ENCODE measurements around the gene RACGAP1.
A peak's percentile ranks its signal among the peaks of the same experiment; 100 is the strongest.

Gene RACGAP1

GRCh38 chr12:50025187-50026059, at the start of gene RACGAP1:
Gene RACGAP1 (minus strand): TSS chr12:50025494. CDS start chr12:50016715, 8,779 bp downstream.
- DNase-seq = peak; percentile 84

- no peak for DNase-seq
Measured at GRCh38 chr12:50073712-50074111, 48.4 kb upstream of the RACGAP1 start.

- no peak for DNase-seq
Measured at GRCh38 chr12:50073206-50073605, 47.9 kb upstream of the RACGAP1 start.

- no peak for DNase-seq
Measured at GRCh38 chr12:50072198-50072907, 47.1 kb upstream of the RACGAP1 start.

GRCh38 chr12:50070314-50071060, 45.2 kb upstream of the RACGAP1 start:
- no peak for DNase-seq

GRCh38 chr12:50069539-50069938, 44.2 kb upstream of the RACGAP1 start:
- no peak for DNase-seq

- no peak for DNase-seq
Measured at GRCh38 chr12:50069069-50069468, 43.8 kb upstream of the RACGAP1 start.

- no peak for DNase-seq
Measured at GRCh38 chr12:50066402-50066801, 41.1 kb upstream of the RACGAP1 start.

GRCh38 chr12:50065726-50066310, 40.5 kb upstream of the RACGAP1 start:
- DNase-seq = no peak

GRCh38 chr12:50062728-50063460, 37.6 kb upstream of the RACGAP1 start:
- no peak for DNase-seq

GRCh38 chr12:50061946-50062686, 36.8 kb upstream of the RACGAP1 start:
- DNase-seq = no peak

GRCh38 chr12:50061171-50061570, 35.9 kb upstream of the RACGAP1 start:
- DNase-seq = no peak

- no peak for DNase-seq
Measured at GRCh38 chr12:50060120-50060468, 34.8 kb upstream of the RACGAP1 start.

- no peak for DNase-seq
Measured at GRCh38 chr12:50059440-50060119, 34.3 kb upstream of the RACGAP1 start.

- DNase-seq = no peak
Measured at GRCh38 chr12:50058743-50059312, 33.5 kb upstream of the RACGAP1 start.

GRCh38 chr12:50057896-50058670, 32.8 kb upstream of the RACGAP1 start:
- DNase-seq = no peak

- DNase-seq = peak; percentile 83
Measured at GRCh38 chr12:50057000-50057841, 31.9 kb upstream of the RACGAP1 start, which contains the start of gene ASIC1. Gene ASIC1 (plus strand): TSS chr12:50057596. CDS start chr12:50058767, 1,171 bp downstream.

GRCh38 chr12:50056639-50056976, 31.3 kb upstream of the RACGAP1 start:
- DNase-seq = no peak
